H9 (cell line): ENCODE measurements around the gene SPNS3. TPM values are rescaled to one million over a fixed set of nuclear protein-coding genes. Genes with fewer than 3 reads are reported as not detected.

ENCODE experiments used
- DNase-seq: peaks from one replicate; pipeline ENCODE4 v3.0.0-alpha.2; 2017
- H2AFZ ChIP-seq: one replicate; pipeline ENCODE4 v1.6.1; 2013; ENCODE audit warnings: mild to moderate bottlenecking, low read length, control low read depth, moderate library complexity
- H2AK5ac ChIP-seq: 2 replicates; pipeline ENCODE4 v1.6.1; 2013; ENCODE audit warnings: low read length, control low read depth, mixed read lengths; ENCODE audit not compliant: insufficient read length
- H2BK120ac ChIP-seq: one replicate; pipeline ENCODE4 v1.6.1; 2013; ENCODE audit warnings: low read depth, mild to moderate bottlenecking, low read length, control low read depth, inconsistent platforms; ENCODE audit not compliant: poor library complexity, severe bottlenecking
- H2BK12ac ChIP-seq: 2 replicates; pipeline ENCODE4 v1.6.1; 2013; ENCODE audit warnings: low read length, control low read depth, mixed read lengths, low read depth; ENCODE audit not compliant: insufficient read length
- H2BK15ac ChIP-seq: 2 replicates; pipeline ENCODE4 v1.6.1; 2013; ENCODE audit warnings: low read depth, low read length, control low read depth
- H2BK20ac ChIP-seq: one replicate; pipeline ENCODE4 v1.6.1; 2013; ENCODE audit warnings: low read depth, mild to moderate bottlenecking, low read length, control low read depth, inconsistent platforms; ENCODE audit not compliant: poor library complexity, severe bottlenecking
- H2BK5ac ChIP-seq: 2 replicates; pipeline ENCODE4 v1.6.1; 2013; ENCODE audit warnings: low read length, control low read depth, mixed read lengths; ENCODE audit not compliant: insufficient read length
- H3K14ac ChIP-seq: 2 replicates; pipeline ENCODE4 v1.6.1; 2013; ENCODE audit warnings: low read length, control low read depth; ENCODE audit not compliant: insufficient read depth
- H3K18ac ChIP-seq: 2 replicates; pipeline ENCODE4 v1.6.1; 2013; ENCODE audit warnings: low read depth, mild to moderate bottlenecking, mixed read lengths, low read length, control low read depth; ENCODE audit not compliant: insufficient read length
- H3K23ac ChIP-seq: 2 replicates; pipeline ENCODE4 v1.6.1; 2013; ENCODE audit warnings: low read length, control low read depth, mixed read lengths, low read depth; ENCODE audit not compliant: insufficient read length
- H3K23me2 ChIP-seq: 2 replicates; pipeline ENCODE4 v1.6.1; 2013; ENCODE audit warnings: low read depth, mild to moderate bottlenecking, mixed read lengths, low read length, control low read depth; ENCODE audit not compliant: insufficient read length, poor library complexity, severe bottlenecking
- H3K27ac ChIP-seq: 2 replicates; pipeline ENCODE4 v1.5.1; 2013; ENCODE audit warnings: low read length, control low read depth, mixed read lengths, low read depth; ENCODE audit not compliant: insufficient read length
- H3K27me3 ChIP-seq: 2 replicates; pipeline ENCODE4 v1.6.1; 2013; ENCODE audit warnings: low read length, control low read depth, inconsistent platforms; ENCODE audit not compliant: insufficient read depth
- H3K4ac ChIP-seq: 2 replicates; pipeline ENCODE4 v1.6.1; 2013; ENCODE audit warnings: low read depth, mild to moderate bottlenecking, control low read depth, inconsistent platforms, low read length, moderate library complexity
- H3K4me1 ChIP-seq: 2 replicates; pipeline ENCODE4 v1.6.1; 2013; ENCODE audit warnings: low read length, control low read depth, inconsistent platforms; ENCODE audit not compliant: insufficient read depth
- H3K4me2 ChIP-seq: 2 replicates; pipeline ENCODE4 v1.6.1; 2013; ENCODE audit warnings: low read length, control low read depth, mixed read lengths; ENCODE audit not compliant: insufficient read length, insufficient read depth
- H3K56ac ChIP-seq: 2 replicates; pipeline ENCODE4 v1.6.1; 2013; ENCODE audit warnings: low read depth, mild to moderate bottlenecking, mixed read lengths, low read length, control low read depth; ENCODE audit not compliant: insufficient read length
- H3K79me1 ChIP-seq: 2 replicates; pipeline ENCODE4 v1.6.1; 2013; ENCODE audit warnings: low read depth, mild to moderate bottlenecking, moderate library complexity, low read length, control low read depth, inconsistent platforms; ENCODE audit not compliant: insufficient read depth, poor library complexity, severe bottlenecking
- H3K79me2 ChIP-seq: 2 replicates; pipeline ENCODE4 v1.6.1; 2013; ENCODE audit warnings: low read length, control low read depth, inconsistent platforms; ENCODE audit not compliant: insufficient read depth
- H3K9ac ChIP-seq: 2 replicates; pipeline ENCODE4 v1.6.1; 2013; ENCODE audit warnings: low read length, control low read depth, mixed read lengths; ENCODE audit not compliant: insufficient read length; ENCODE audit errors: extremely low read depth
- H3K9me3 ChIP-seq: one replicate; pipeline ENCODE4 v1.6.1; 2013; ENCODE audit warnings: low read depth, low read length, inconsistent platforms; ENCODE audit not compliant: control insufficient read depth
- H3T11ph ChIP-seq: one replicate; pipeline ENCODE4 v1.6.1; 2013; ENCODE audit warnings: mild to moderate bottlenecking, low read length, control low read depth, inconsistent platforms
- H4K20me1 ChIP-seq: one replicate; pipeline ENCODE4 v1.6.1; 2013; ENCODE audit not compliant: control insufficient read depth, insufficient read length, insufficient read depth
- H4K5ac ChIP-seq: 2 replicates; pipeline ENCODE4 v1.6.1; 2013; ENCODE audit warnings: low read depth, mild to moderate bottlenecking, mixed read lengths, low read length, control low read depth; ENCODE audit not compliant: insufficient read length
- H4K8ac ChIP-seq: replicated peaks from 2 replicates; pipeline ENCODE4 v1.6.1; 2013; ENCODE audit warnings: low read length, control low read depth, mixed read lengths, low read depth; ENCODE audit not compliant: insufficient read length
- H4K91ac ChIP-seq: 2 replicates; pipeline ENCODE4 v1.6.1; 2013; ENCODE audit warnings: low read depth, mild to moderate bottlenecking, moderate library complexity, mixed read lengths, low read length, control low read depth; ENCODE audit not compliant: insufficient read length
- H3K27ac Mint-ChIP-seq, 3 experiments: 2 replicates in 2 of 3; 3 replicates in 1 of 3; pipeline ENCODE4 v1.8.0; 2020 to 2021; ENCODE audit warnings: mixed read lengths in 3 of 3, mild to moderate bottlenecking in 1 of 3, moderate library complexity in 1 of 3
- H3K27me3 Mint-ChIP-seq: 2 replicates; pipeline ENCODE4 v1.8.0; 2021; ENCODE audit warnings: low read depth, mild to moderate bottlenecking, moderate library complexity, mixed read lengths
- H3K36me3 Mint-ChIP-seq, 3 experiments: 2 replicates in 2 of 3; 3 replicates in 1 of 3; pipeline ENCODE4 v1.8.0; 2020 to 2021; ENCODE audit warnings: low read depth in 3 of 3, mixed read lengths in 3 of 3; ENCODE audit not compliant: insufficient read depth in 1 of 3
- H3K4me1 Mint-ChIP-seq, 2 experiments: 2 replicates each; pipeline ENCODE4 v1.8.0; 2020; ENCODE audit warnings: mixed read lengths in 2 of 2
- H3K4me3 Mint-ChIP-seq, 2 experiments: 2 replicates in 1 of 2; 3 replicates in 1 of 2; pipeline ENCODE4 v1.8.0; 2020 to 2021; ENCODE audit warnings: mild to moderate bottlenecking in 2 of 2, mixed read lengths in 2 of 2, moderate library complexity in 1 of 2
- H3K9me3 Mint-ChIP-seq, 2 experiments: 2 replicates in 1 of 2; 3 replicates in 1 of 2; pipeline ENCODE4 v1.8.0; 2020; ENCODE audit warnings: mild to moderate bottlenecking in 2 of 2, mixed read lengths in 2 of 2, moderate library complexity in 1 of 2
- WGBS: extraction: QIAGEN DNeasy Blood & Tissue Kit; methylation state at CpG from one replicate; pipeline ENCODE4 v1.1.7; 2013; ENCODE audit warnings: missing lambda C conversion rate, low lambda C conversion rate, mixed read lengths; ENCODE audit not compliant: insufficient read length; ENCODE audit errors: extremely low coverage; 5-methylcytosine and 5-hydroxymethylcytosine counted together
- total RNA-seq: library from RNA; stranded (reverse); gene quantifications from 2 replicates; pipeline ENCODE4 v1.2.1, GENCODE V29; 2021
- TF ChIP-seq, protein P1 (sequence below): fragments of 200-600 bp; sonication (generic); conservative IDR thresholded peaks from 3 replicates; pipeline ENCODE4 v1.8.0; 2021; ENCODE audit warnings: antibody characterized with exemption, mild to moderate bottlenecking

Gene SPNS3
- total RNA-seq, 1 experiment from 2014 or later: not detected

DNA sequence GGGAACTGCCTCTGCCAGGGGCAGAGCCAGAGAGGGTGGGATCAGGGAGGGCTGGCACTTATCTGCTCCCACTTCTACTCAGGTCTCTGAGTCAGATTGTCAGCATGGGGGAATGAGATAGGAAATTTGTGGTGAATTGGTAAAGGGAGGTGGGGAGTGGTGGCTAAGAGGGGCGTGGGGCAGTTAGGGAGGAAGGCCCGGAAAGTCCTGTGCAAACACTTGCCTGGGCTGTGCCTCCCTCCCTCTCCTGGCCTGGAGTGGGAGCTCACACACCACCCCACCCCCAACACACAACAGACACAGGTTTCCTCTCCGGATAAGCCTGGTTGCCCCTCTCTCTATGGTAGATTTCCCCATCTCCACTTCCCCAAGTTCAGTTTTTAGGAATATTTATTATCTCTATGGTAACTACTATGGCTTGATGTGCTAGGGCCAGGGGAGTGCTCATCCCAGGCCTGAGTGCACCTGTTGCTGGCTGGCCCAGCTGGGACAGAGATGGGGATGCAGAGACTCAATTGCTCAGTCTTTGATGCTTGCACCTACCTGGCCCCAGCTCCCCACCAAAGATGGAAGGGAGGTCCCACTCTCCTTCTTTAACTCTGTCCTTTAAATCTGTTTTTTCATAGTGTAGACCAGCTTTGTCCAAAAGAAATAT lies 67.7 kb downstream of the SPNS3 start:
- no peak overlapping the region for H4K8ac ChIP-seq
- H4K20me1 ChIP-seq: no peaks in the 10 kb centered on the region
- no peak overlapping the region for H2BK12ac ChIP-seq
- no peaks in the 10 kb centered on the region for H3K36me3 Mint-ChIP-seq
- peaks cover 21 to 29% of the 10 kb centered on the region in 2 experiments for H3K4me1 Mint-ChIP-seq
- peaks cover 22% of the 10 kb centered on the region for H3K27me3 ChIP-seq
- no peak overlapping the region for H3K4ac ChIP-seq
- peaks cover 67% of the 10 kb centered on the region for H3K27me3 Mint-ChIP-seq
- no peak overlapping the region for H3K23ac ChIP-seq
- no peak overlapping the region for H4K5ac ChIP-seq
- H3K27ac ChIP-seq: no peak overlapping the region
- no peak overlapping the region for H2AK5ac ChIP-seq
- no peak overlapping the region for H3K56ac ChIP-seq
- no peaks in the 10 kb centered on the region for H3K79me2 ChIP-seq
- H3K9me3 Mint-ChIP-seq: no peaks in the 10 kb centered on the region; a peak in 1 of 5 replicates
- WGBS: no CpG with 5 or more reads among the region's 3 CpGs
- TF ChIP-seq, protein P1, sequence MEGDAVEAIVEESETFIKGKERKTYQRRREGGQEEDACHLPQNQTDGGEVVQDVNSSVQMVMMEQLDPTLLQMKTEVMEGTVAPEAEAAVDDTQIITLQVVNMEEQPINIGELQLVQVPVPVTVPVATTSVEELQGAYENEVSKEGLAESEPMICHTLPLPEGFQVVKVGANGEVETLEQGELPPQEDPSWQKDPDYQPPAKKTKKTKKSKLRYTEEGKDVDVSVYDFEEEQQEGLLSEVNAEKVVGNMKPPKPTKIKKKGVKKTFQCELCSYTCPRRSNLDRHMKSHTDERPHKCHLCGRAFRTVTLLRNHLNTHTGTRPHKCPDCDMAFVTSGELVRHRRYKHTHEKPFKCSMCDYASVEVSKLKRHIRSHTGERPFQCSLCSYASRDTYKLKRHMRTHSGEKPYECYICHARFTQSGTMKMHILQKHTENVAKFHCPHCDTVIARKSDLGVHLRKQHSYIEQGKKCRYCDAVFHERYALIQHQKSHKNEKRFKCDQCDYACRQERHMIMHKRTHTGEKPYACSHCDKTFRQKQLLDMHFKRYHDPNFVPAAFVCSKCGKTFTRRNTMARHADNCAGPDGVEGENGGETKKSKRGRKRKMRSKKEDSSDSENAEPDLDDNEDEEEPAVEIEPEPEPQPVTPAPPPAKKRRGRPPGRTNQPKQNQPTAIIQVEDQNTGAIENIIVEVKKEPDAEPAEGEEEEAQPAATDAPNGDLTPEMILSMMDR: no peak
- H3K27ac Mint-ChIP-seq: no peak overlapping the region
- no peak overlapping the region for H3T11ph ChIP-seq
- no peaks in the 10 kb centered on the region for H3K9me3 ChIP-seq
- H3K4me1 ChIP-seq: no peaks in the 10 kb centered on the region
- no peak overlapping the region for H2BK5ac ChIP-seq
- no peak overlapping the region for H3K9ac ChIP-seq
- no peak overlapping the region for H2BK120ac ChIP-seq
- no peak overlapping the region for H2AFZ ChIP-seq
- DNase-seq: no peak
- no peak overlapping the region for H3K14ac ChIP-seq
- H4K91ac ChIP-seq: no peak overlapping the region
- 0 out of 5 replicates have a peak overlapping the region, but pooled peaks of 1 of the 2 experiments have one; percentile 3 for H3K4me3 Mint-ChIP-seq
- H3K4me2 ChIP-seq: no peak overlapping the region
- no peak overlapping the region for H3K18ac ChIP-seq
- peaks cover 11% of the 10 kb centered on the region for H3K23me2 ChIP-seq
- no peak overlapping the region for H2BK20ac ChIP-seq
- no peaks in the 10 kb centered on the region for H3K79me1 ChIP-seq
- H2BK15ac ChIP-seq: no peak overlapping the region
